DND-41 (cell line): ENCODE data around the gene ITGA6.

Experiments
- ATAC-seq: fragments of 200-7000 bp; cut with Tn5 transposase; 3 replicates; pipeline ENCODE4 v1.9.1; 2021; ENCODE audit warnings: low read depth; ENCODE audit not compliant: insufficient read depth
- DNase-seq: peaks from one replicate; pipeline ENCODE4 v3.0.0-alpha.2; 2020
- H2AFZ ChIP-seq: 2 replicates; pipeline ENCODE4 v1.6.0; 2012; ENCODE audit warnings: low read depth, low read length
- H3K27ac ChIP-seq: 2 replicates; pipeline ENCODE4 v1.5.1; 2012; ENCODE audit warnings: low read length, inconsistent platforms
- H3K27me3 ChIP-seq: fragments of 200-600 bp; sonication (generic); 2 replicates; pipeline ENCODE4 v1.6.0; 2012; ENCODE audit warnings: low read length, mild to moderate bottlenecking, inconsistent platforms; ENCODE audit not compliant: insufficient read depth, poor library complexity
- H3K36me3 ChIP-seq: 2 replicates; pipeline ENCODE4 v1.5.1; 2012; ENCODE audit warnings: low read length, inconsistent platforms; ENCODE audit not compliant: insufficient read depth
- H3K4me1 ChIP-seq: 2 replicates; pipeline ENCODE4 v1.5.1; 2012; ENCODE audit warnings: mild to moderate bottlenecking, low read length; ENCODE audit not compliant: insufficient read depth
- H3K4me2 ChIP-seq: 2 replicates; pipeline ENCODE4 v1.6.0; 2012; ENCODE audit warnings: mild to moderate bottlenecking, moderate library complexity, low read length, inconsistent platforms; ENCODE audit not compliant: insufficient read depth
- H3K4me3 ChIP-seq, 2 experiments: fragments of 200-600 bp in 1 of 2; shearing (Covaris generic) in 1 of 2; 2 replicates each; pipeline ENCODE4 v1.5.1; 2012 to 2016; ENCODE audit warnings: inconsistent platforms in 2 of 2, low read length in 2 of 2, mild to moderate bottlenecking in 2 of 2, low read depth in 1 of 2, moderate library complexity in 1 of 2
- H3K79me2 ChIP-seq: 2 replicates; pipeline ENCODE4 v1.6.0; 2012; ENCODE audit warnings: low read length, inconsistent platforms; ENCODE audit not compliant: insufficient read depth
- H3K9ac ChIP-seq: 2 replicates; pipeline ENCODE4 v1.6.0; 2012; ENCODE audit warnings: low read depth, mild to moderate bottlenecking, inconsistent platforms, low read length, moderate library complexity
- H3K9me3 ChIP-seq: 2 replicates; pipeline ENCODE4 v1.5.1; 2012; ENCODE audit warnings: low read length, moderate library complexity, mild to moderate bottlenecking, inconsistent platforms; ENCODE audit not compliant: insufficient read depth, severe bottlenecking
- H4K20me1 ChIP-seq: 2 replicates; pipeline ENCODE4 v1.6.0; 2012; ENCODE audit warnings: low read length; ENCODE audit not compliant: insufficient read depth
- EZH2 ChIP-seq: IDR thresholded peaks from 3 replicates; pipeline ENCODE4 v1.6.1; 2012; ENCODE audit warnings: borderline replicate concordance, low read depth, mild to moderate bottlenecking, moderate library complexity, low read length, inconsistent platforms; ENCODE audit not compliant: severe bottlenecking
- TF ChIP-seq, protein P1 (sequence below): IDR thresholded peaks from 2 replicates; pipeline ENCODE4 v1.5.1; 2012; ENCODE audit warnings: borderline replicate concordance, low read length, moderate library complexity, mild to moderate bottlenecking; ENCODE audit not compliant: poor library complexity, severe bottlenecking; ENCODE audit errors: extremely low read depth

Gene ITGA6

DNA sequence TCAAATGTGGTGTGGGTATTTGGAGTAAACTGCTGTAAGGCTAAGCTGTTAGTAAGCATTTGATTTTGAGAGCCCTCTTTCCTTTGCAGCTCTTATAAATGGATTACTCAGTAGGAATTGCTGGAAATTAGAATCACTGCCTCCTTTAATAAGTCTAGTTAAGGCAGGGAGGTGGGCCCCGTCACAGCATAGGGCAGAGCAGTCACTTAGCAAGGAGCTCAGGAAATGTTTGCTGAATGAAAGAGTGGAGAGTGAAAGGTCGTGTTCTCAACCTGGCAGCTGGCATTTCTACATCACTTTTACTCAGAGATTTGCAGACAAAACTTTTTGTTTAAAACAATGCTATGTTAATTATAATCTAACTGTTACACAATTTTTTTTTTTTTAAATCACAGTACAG lies 25.5 kb downstream of the ITGA6 start:
- Histone ChIP-seq H3K4me1 (peaks cover 10% of the 10 kb centered on the region), H3K79me2 (no peaks in the 10 kb centered on the region), H3K4me3 (no peak overlapping the region), H3K4me2 (no peak overlapping the region), H4K20me1 (no peaks in the 10 kb centered on the region), H3K9me3 (no peaks in the 10 kb centered on the region), H3K9ac (no peak overlapping the region), H3K27ac (no peak overlapping the region), H3K36me3 (no peaks in the 10 kb centered on the region), H3K27me3 (peaks cover 3% of the 10 kb centered on the region), H2AFZ (no peak overlapping the region)
- no peak for TF ChIP-seq EZH2
- TF ChIP-seq, protein P1, sequence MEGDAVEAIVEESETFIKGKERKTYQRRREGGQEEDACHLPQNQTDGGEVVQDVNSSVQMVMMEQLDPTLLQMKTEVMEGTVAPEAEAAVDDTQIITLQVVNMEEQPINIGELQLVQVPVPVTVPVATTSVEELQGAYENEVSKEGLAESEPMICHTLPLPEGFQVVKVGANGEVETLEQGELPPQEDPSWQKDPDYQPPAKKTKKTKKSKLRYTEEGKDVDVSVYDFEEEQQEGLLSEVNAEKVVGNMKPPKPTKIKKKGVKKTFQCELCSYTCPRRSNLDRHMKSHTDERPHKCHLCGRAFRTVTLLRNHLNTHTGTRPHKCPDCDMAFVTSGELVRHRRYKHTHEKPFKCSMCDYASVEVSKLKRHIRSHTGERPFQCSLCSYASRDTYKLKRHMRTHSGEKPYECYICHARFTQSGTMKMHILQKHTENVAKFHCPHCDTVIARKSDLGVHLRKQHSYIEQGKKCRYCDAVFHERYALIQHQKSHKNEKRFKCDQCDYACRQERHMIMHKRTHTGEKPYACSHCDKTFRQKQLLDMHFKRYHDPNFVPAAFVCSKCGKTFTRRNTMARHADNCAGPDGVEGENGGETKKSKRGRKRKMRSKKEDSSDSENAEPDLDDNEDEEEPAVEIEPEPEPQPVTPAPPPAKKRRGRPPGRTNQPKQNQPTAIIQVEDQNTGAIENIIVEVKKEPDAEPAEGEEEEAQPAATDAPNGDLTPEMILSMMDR: no peak
- DNase-seq: no peak
- no peak for ATAC-seq

GRCh38 chr2:172454404-172455120 lies 27.2 kb downstream of the ITGA6 start:
- Histone ChIP-seq H3K27me3 (peaks cover 3% of the 10 kb centered on the region), H2AFZ (no peak overlapping the region), H3K79me2 (no peaks in the 10 kb centered on the region), H3K9me3 (no peaks in the 10 kb centered on the region), H3K4me3 (no peak overlapping the region), H3K4me2 (no peak overlapping the region), H3K9ac (no peak overlapping the region), H4K20me1 (no peaks in the 10 kb centered on the region), H3K4me1 (peaks cover 17% of the 10 kb centered on the region), H3K36me3 (no peaks in the 10 kb centered on the region), H3K27ac (no peak overlapping the region)
- DNase-seq (no peak), ATAC-seq (no peak)
- TF ChIP-seq, protein P1: no peak
- no peak for TF ChIP-seq EZH2

GRCh38 chr2:172455121-172455515 lies 27.7 kb downstream of the ITGA6 start:
- TF ChIP-seq, protein P1: no peak
- TF ChIP-seq EZH2: no peak
- H3K4me1 ChIP-seq: peaks cover 17% of the 10 kb centered on the region
- H4K20me1 ChIP-seq: no peaks in the 10 kb centered on the region
- H3K79me2 ChIP-seq: no peaks in the 10 kb centered on the region
- no peak overlapping the region for H3K27ac ChIP-seq
- H3K9me3 ChIP-seq: no peaks in the 10 kb centered on the region
- no peak for ATAC-seq
- peaks cover 3% of the 10 kb centered on the region for H3K27me3 ChIP-seq
- no peak for DNase-seq
- H2AFZ ChIP-seq: no peak overlapping the region
- no peaks in the 10 kb centered on the region for H3K36me3 ChIP-seq
- H3K4me2 ChIP-seq: no peak overlapping the region
- H3K4me3 ChIP-seq: no peak overlapping the region
- H3K9ac ChIP-seq: no peak overlapping the region

DNA sequence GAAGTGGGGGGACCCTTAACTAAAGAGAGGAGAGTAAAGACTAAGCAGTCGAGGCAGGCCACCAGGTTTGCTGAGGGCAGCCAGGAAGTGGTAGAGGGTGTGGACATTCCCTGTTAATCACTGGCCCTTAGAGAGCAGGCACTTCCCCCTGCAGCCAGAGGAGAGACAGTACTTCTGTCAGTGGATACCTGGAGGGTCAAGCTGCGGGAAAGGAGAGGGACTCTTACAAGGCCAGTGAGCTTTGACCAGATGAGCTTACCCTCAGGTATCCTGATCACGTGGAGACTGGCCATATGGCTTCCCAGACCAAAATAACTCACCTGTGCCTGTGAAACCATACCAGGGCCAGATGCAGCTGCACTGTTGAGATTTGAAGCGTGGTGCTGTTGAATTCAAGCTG lies 28.6 kb downstream of the ITGA6 start:
- no peaks in the 10 kb centered on the region for H3K36me3 ChIP-seq
- peaks cover 17% of the 10 kb centered on the region for H3K4me1 ChIP-seq
- H3K9ac ChIP-seq: no peak overlapping the region
- H3K79me2 ChIP-seq: no peaks in the 10 kb centered on the region
- DNase-seq (no peak), ATAC-seq (no peak)
- TF ChIP-seq, protein P1: no peak
- TF ChIP-seq EZH2: no peak
- H3K4me2 ChIP-seq: no peak overlapping the region
- no peak overlapping the region for H3K4me3 ChIP-seq
- H2AFZ ChIP-seq: no peak overlapping the region
- no peaks in the 10 kb centered on the region for H3K9me3 ChIP-seq
- no peak overlapping the region for H3K27ac ChIP-seq
- H4K20me1 ChIP-seq: no peaks in the 10 kb centered on the region
- peaks cover 3% of the 10 kb centered on the region for H3K27me3 ChIP-seq
